HG02763 (cell line): Measurements from ENCODE around the gene TLE2.
"Not testable (repeated sequence)": the region's sequence is repeated elsewhere in the genome, so short reads cannot be mapped to it uniquely, and the experiment has no call there.

Experiments
- ATAC-seq: cut with Tn5 transposase; IDR thresholded peaks from one replicate; pipeline ENCODE4 v1.9.1; 2021; ENCODE audit warnings: mild to moderate bottlenecking, moderate library complexity; ENCODE audit not compliant: unreplicated experiment

TLE2 gene

DNA sequence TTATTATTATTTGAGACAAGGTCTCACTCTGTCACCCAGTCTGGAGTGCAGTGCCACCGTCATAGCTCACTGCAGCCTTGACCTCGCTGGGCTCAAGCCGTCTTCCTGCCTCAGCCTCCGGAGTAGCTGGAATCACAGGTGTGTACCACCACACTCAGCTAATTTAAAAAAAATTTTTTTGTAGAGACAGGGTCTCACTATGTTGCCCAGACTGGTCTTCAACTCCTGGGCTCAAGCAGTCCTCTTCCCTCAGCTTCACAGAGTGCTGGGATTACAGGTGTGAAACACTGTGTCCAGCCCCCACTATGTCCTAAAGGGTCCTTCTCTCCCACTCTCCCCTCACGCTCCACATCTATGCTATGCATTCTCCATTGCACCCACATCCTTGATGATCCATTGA lies 9.1 kb upstream of the TLE2 start:
- ATAC-seq: no peak

DNA sequence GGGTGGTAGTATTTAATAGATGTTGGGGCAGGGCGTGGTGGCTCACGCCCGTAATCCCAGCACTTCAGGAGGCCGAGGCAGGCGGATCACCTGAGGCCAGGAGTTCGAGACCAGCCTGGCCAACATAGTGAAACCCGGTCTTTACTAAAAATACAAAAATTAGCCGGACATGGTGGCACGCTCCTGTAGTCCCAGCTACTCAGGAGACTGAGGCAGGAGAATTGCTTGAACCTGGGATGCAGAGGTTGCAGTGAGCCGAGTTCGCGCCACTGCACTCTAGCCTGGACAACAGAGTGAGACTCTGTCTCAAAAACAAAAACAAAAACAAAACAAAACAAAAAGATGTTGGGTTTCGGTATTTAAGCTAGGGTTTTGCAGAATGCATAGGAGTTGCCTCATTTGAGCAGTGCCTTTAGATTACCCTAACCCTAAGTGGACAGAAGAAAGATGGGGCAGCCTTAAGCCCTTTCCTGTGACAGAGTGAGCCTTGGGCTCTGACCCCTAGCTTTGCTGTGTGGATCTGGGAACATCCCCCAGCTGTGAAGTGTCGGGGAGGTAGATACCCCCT lies 8.0 kb upstream of the TLE2 start:
- not testable (repeated sequence) for ATAC-seq

DNA sequence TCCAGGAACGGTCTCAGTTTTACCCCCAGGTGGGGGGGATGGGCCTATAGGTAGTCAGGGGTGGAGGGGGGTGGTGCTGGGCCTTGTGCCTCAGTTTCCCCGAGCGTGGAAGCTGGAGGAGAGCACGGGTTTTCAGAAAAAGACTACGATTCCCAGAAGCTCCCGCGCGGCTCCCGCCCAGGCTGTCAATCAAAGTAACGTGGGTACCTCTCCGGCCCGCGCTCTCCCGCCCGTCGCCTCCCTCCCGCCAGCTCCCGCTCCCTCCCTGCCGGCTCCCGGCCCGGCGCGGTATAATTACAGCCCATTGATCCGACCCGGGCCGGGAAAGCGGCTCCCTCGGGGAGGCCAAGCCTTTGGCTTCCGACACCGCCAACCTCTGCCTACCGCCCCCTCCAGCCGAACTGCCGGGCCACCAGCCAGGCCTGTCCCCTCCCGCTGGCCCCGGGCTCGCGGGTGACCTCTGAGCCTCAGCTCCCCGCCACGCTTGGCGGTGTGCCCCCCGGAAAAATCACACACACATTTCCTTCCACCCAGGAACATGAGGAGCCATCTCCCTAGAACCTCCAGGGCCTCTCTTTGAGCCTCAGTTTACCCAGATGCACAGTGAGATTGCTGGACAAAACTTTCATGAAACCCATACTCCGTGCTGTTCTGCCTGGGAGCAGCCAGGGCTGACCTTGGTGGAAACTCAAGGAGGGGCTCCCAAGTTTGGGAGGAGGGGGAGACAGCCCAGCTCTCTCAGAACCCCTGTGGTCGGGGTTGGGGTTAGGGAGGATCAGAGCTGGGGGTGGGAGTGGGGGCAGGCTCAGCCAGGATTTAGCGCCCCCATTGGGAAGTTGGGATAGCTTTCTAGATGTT lies 7.3 kb upstream of the TLE2 start:
- peak; percentile 44 for ATAC-seq

- ATAC-seq: peak; percentile 84
Observed at GRCh38 chr19:3035542-3036118, 6.5 kb upstream of the TLE2 start.

DNA sequence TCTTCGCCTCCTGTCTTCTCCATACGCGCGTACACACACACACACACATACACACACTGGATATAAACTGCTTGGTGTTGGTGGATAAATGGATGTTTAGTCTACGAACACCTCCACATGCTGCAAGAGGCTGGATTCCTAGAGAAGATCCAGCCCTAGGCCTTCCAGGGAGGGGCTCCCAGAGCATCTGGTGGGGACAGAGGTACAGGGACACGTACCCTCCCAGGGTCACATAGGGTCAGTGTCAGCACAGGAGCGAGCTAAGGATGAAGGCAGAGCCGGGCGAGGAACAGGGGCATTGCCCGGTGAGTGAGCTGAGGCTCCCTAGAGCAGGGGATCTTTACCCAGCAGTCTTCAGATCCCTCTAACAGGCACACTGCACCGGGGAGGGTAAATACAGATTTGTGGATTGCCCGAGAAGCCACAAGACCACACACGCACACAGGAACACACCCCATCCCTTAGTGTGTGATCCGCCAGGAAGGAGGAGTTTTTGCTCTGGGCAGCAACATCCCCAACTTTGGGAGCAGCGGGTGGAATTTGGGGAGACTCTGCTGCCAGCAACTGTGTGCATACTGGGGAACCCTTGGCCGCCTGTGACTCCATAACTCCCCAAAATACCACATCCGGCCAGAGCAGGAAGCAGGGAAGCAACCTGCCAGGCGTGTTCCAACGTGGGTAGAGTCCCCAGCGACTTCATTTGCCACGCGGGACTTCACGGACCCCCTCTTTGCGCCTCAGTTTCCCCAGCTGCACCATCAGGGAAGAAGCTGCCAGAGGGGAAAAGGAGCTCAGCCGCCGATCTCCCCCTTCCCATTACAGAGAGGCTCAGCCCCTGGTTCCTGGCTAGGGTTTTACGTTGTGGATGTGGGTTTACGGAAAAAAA lies 5.8 kb upstream of the TLE2 start:
- ATAC-seq: no peak

- no peak for ATAC-seq
Observed at GRCh38 chr19:3034406-3034655, 5.3 kb upstream of the TLE2 start.

- ATAC-seq: no peak
Observed at GRCh38 chr19:3033595-3034405, 4.7 kb upstream of the TLE2 start.

DNA sequence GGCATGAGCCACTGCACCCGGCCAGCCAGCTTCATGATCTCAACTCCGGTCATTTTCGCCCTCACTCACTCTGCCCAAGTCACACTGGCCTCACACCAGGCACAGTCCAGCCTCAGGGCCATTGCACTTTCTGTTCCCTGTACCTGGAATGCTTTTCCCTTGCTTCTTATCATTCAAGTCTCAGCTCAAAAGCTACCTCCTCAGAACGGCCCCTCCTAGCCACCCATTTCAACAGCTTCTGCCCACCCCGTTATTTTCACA lies 2.5 kb upstream of the TLE2 start:
- no peak for ATAC-seq

- no peak for ATAC-seq
Observed at GRCh38 chr19:3028305-3029064, 595 bp downstream of the TLE2 start.

DNA sequence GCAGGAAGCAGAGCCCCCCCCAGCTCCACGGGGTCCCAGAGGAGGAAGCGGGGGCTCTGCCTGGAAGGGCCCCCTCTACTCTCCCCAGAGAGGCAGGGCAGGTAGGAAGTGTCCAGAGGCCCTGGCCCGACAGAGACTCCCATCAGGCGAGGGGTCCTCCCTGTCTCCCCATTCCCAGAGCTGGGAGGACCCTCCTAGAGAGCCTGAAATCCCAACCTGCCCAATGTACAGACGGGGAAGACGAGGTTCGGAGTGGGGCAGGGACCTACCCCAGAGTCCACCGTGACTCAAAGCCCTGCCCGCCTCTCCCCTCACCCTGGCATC lies 1.1 kb downstream of the TLE2 start:
- no peak for ATAC-seq

GRCh38 chr19:3027292-3027691 lies 1.8 kb downstream of the TLE2 start:
- ATAC-seq: no peak

GRCh38 chr19:3026768-3027167 lies 2.3 kb downstream of the TLE2 start:
- ATAC-seq: no peak

GRCh38 chr19:3025549-3025886 lies 3.6 kb downstream of the TLE2 start:
- no peak for ATAC-seq

- no peak for ATAC-seq
Observed at GRCh38 chr19:3024870-3025548, 4.1 kb downstream of the TLE2 start.

- no peak for ATAC-seq
Observed at GRCh38 chr19:3024509-3024869, 4.6 kb downstream of the TLE2 start.

DNA sequence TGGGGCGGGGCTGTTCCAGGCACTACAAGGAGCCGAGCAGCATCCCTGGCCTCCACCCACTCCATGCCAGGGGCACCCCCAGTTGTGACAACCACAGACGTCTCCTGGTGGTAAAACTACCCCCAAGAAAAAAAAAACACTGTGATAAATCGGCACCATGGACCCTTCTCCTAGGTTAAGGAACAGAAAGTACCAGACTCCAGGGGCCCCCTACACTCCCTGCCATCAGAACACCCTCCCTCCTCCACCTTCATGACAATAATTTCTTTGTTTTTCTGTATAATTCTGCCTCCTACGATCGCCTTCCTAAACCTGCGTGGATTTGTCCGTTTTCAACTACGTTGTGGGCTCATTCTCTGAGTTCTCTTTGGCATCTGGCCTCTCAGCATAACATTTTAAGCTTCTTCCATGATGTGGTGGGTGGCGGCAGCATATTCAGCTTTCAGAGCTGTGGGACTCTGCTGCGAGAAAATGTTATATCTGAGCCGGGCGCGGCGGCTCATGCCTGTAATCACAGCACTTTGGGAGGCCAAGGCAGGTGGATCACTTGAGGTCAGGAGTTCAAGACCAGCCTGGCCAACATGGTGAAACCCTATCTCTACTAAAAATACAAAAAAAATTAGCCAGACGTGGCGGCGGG lies 8.6 kb downstream of the TLE2 start:
- ATAC-seq: no peak

DNA sequence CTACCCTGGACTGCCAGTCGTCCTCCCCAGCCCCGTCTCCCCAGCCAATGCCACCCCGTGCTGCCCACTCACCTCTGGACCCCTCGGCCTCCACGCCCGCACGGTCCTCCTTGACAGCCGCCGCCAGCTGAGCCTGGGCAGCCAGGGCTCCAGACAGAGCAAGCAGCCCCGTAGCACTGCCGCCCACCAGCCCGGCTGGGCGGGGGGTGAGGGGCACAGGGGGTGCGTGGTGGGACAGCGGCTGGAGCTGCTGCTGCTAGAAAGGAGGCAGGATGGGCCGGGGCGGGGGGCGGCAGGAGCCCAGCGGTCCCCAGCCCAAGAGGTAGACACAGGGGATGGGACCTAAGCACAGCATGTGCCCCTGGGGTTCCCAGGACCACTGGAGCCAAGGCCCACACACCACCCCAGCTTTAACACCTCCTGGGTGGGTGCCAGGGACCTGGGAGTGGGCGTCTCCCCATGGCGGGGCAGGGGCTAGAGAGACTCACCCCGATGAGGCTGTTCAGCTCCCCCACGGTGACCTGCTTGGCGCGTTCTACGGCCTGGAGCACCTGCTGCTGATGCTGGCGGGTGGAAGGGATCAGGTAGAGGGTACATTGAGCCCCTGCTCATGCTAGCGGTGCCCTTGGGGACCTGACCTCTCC lies 9.7 kb downstream of the TLE2 start:
- no peak for ATAC-seq

GRCh38 chr19:3017923-3018322 lies 11.2 kb downstream of the TLE2 start:
- ATAC-seq: no peak
